Activated naive CD4-positive, alpha-beta T cell treated with anti-CD3 and anti-CD28 coated beads, Interleukin-2, amount 10 ng/mL, durations not matched to agents 7 days and 5 days (primary cell): Measurements from ENCODE around the gene MGST2.
"Not testable (repeated sequence)": the region's sequence is repeated elsewhere in the genome, so short reads cannot be mapped to it uniquely, and the experiment has no call there.

Source experiments
- CTCF ChIA-PET: fragments of 350-600 bp; sonication (Branson Sonifier 250); formaldehyde crosslinking; loops from one replicate; lab custom pipeline; 2021; ENCODE audit warnings: antibody characterized with exemption; lab: Charles Lee
- DNase-seq: peaks from one replicate; pipeline ENCODE4 v3.0.0-alpha.2; 2020
- H3K27ac Mint-ChIP-seq: one replicate; pipeline ENCODE4 v1.8.0; 2021; ENCODE audit warnings: mild to moderate bottlenecking, moderate library complexity, mixed read lengths
- H3K27me3 Mint-ChIP-seq: one replicate; pipeline ENCODE4 v1.8.0; 2021; ENCODE audit warnings: mild to moderate bottlenecking, mixed read lengths
- H3K36me3 Mint-ChIP-seq: one replicate; pipeline ENCODE4 v1.8.0; 2021; ENCODE audit warnings: mixed read lengths
- H3K4me1 Mint-ChIP-seq: one replicate; pipeline ENCODE4 v1.8.0; 2021; ENCODE audit warnings: mixed read lengths
- H3K4me3 Mint-ChIP-seq: one replicate; pipeline ENCODE4 v1.8.0; 2021; ENCODE audit warnings: mild to moderate bottlenecking, moderate library complexity, mixed read lengths
- H3K9me3 Mint-ChIP-seq: one replicate; pipeline ENCODE4 v1.8.0; 2021; ENCODE audit warnings: mixed read lengths

The MGST2 gene

DNA sequence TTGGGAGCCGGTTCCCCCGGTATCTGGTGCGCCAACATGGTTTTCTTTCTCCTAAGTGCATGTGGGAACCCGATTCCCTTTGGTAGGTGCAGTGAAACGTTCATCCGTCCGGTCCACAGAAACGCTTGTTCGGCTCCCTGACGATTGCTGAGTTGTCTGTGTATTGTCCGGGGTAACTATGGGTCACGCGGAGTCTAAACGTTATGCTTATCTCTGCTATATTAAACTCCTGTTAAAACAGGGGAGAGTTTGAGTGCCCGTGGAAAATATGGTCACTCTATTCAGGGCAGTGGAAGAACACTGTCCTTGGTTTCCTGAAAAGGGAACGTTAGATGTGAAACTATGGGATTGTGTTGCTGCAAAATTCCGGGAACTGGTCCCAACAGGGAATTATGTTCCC lies 32.4 kb upstream of the MGST2 start:
- Mint-ChIP-seq H3K27me3 (peaks cover 34% of the 10 kb centered on the region), H3K4me3 (no peak overlapping the region), H3K27ac (no peak overlapping the region), H3K36me3 (no peaks in the 10 kb centered on the region), H3K9me3 (peaks cover 1% of the 10 kb centered on the region), H3K4me1 (no peaks in the 10 kb centered on the region)
- no peak for DNase-seq
- CTCF ChIA-PET, result no interaction called here

DNA sequence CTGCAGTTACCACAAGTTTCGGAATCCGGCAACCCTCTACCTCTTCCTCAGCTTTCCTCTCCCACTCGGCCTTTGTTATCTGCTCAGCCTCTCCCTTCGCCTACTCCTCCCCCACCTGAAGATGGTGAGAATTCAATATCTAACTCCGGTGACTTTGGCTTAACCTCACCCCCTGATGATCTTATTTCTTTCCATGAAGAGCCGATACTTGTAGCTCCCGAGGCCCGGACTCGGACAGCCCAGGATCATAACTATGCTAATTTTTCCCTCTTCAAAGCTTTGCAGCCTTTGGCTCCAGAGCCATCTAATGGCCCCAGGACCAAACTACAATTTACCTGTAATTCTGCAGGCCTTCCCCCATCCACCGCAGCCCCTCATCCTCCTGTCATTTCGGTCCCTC lies 32.0 kb upstream of the MGST2 start:
- no peak for DNase-seq
- Mint-ChIP-seq H3K4me3 (no peak overlapping the region), H3K27ac (no peak overlapping the region), H3K27me3 (peaks cover 31% of the 10 kb centered on the region), H3K36me3 (no peaks in the 10 kb centered on the region), H3K9me3 (peaks cover 4% of the 10 kb centered on the region), H3K4me1 (no peaks in the 10 kb centered on the region)
- CTCF ChIA-PET, result no interaction called here

DNA sequence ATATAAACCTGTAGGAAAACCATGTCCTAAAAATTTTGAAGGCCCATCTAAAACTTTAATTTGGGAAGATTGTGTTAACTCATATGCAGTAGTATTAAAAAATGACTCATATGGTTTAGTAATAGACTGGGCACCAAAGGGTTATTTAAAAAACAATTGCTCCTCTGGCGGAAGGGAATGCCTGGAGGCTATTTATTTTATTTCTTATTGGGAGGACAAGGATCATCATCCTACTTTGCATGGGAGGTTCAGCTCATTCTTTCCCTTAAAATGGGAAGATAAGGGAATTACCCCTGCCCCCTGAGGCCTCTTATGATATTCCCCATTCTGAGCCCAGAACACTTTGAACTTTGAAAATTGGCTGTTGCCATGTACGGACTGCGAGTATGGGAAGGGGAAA lies 29.7 kb upstream of the MGST2 start:
- CTCF ChIA-PET, result no interaction called here
- Mint-ChIP-seq H3K4me1 (no peaks in the 10 kb centered on the region), H3K27me3 (peaks cover 38% of the 10 kb centered on the region), H3K4me3 (no peak overlapping the region), H3K36me3 (no peaks in the 10 kb centered on the region), H3K9me3 (peaks cover 8% of the 10 kb centered on the region), H3K27ac (no peak overlapping the region)
- DNase-seq, result no peak

DNA sequence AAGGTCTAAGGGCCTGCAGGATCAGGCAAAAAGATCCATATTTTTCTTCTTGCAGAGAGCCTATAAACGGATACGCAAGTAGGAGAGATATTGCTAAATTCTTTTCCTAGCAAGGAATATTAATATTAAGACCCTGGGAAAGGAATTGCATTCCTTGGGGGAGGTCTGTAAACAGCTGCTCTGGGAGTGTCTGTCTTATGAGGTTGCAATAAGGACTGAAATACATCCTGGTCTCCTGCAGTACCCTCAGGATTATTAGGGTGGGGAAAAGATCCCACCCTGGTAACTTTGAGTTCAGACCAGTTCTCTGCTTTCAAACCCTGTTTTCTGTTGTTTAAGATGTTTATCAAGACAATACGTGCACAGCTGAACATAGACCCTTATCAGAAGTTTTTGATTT lies 27.3 kb upstream of the MGST2 start:
- CTCF ChIA-PET, result interaction anchor here (1.2 kb wide), 1 partner anchor 35 kb away, joined by 4 read pairs; no protein-coding TSS in a partner anchor
- not testable (repeated sequence) for H3K9me3 Mint-ChIP-seq, DNase-seq, H3K4me3 Mint-ChIP-seq, H3K27ac Mint-ChIP-seq, H3K4me1 Mint-ChIP-seq, H3K36me3 Mint-ChIP-seq
- H3K27me3 Mint-ChIP-seq, result peaks cover 24% of the 10 kb centered on the region

DNA sequence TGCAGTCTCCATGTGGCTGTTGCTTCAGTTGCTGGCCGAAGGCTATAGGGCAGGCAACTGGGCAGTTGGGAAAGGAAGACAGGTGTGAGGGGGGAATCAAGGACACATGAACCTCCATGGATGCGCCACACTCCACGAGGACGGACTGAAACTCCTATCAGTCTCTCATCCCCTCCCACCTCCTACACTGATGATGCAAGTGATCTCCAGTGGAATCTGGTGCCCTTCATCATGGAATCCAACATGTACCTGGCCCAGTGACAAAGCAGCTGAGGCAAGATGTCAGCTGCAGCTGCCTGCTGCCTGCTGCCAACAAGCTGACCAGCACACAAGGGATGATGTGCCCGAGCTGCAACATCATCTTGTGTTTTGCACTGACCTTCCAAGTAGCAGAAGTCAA lies 26.0 kb upstream of the MGST2 start:
- Mint-ChIP-seq H3K4me3 (no peak overlapping the region), H3K27ac (no peak overlapping the region), H3K9me3 (peaks cover 8% of the 10 kb centered on the region), H3K4me1 (no peaks in the 10 kb centered on the region), H3K36me3 (no peaks in the 10 kb centered on the region), H3K27me3 (peaks cover 16% of the 10 kb centered on the region)
- DNase-seq, result no peak
- CTCF ChIA-PET, result interaction anchor here (1.7 kb wide), 1 partner anchor 20 kb away, joined by 6 read pairs; no protein-coding TSS in a partner anchor

GRCh38 chr4:139641218-139641617 lies 24.4 kb upstream of the MGST2 start:
- no peak overlapping the region for H3K27ac Mint-ChIP-seq
- H3K4me1 Mint-ChIP-seq, result no peaks in the 10 kb centered on the region
- peaks cover 16% of the 10 kb centered on the region for H3K27me3 Mint-ChIP-seq
- H3K4me3 Mint-ChIP-seq, result no peak overlapping the region
- CTCF ChIA-PET, result interaction anchor here (1.7 kb wide), 1 partner anchor 22 kb away, joined by 6 read pairs; no protein-coding TSS in a partner anchor
- peaks cover 8% of the 10 kb centered on the region for H3K9me3 Mint-ChIP-seq
- H3K36me3 Mint-ChIP-seq, result no peaks in the 10 kb centered on the region
- DNase-seq, result no peak

DNA sequence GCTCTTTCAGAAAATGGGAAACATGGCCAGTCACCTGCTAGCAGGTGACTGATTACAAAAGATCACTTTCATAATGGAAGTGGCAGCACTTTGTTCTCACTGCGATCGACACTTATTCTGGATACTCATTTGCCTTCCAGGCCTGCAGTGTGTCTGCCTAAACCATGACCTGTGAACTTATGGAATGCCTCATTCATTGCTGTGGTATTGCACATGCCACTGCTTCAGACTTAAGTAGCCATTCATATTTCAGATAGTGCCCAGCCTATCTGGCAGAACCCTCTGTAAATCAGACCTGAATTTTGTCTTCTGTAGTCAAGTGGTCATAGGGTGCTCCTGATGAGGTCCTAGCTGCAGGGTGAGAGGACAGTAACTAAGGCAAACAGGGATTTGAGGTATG lies 23.3 kb upstream of the MGST2 start:
- Mint-ChIP-seq H3K27me3 (peaks cover 16% of the 10 kb centered on the region), H3K36me3 (no peaks in the 10 kb centered on the region)
- CTCF ChIA-PET, result interaction anchor here (0.6 kb wide), 1 partner anchor 16 kb away, joined by 3 read pairs; no protein-coding TSS in a partner anchor

GRCh38 chr4:139643042-139643895 lies 22.4 kb upstream of the MGST2 start:
- Mint-ChIP-seq H3K27ac (no peak overlapping the region), H3K4me1 (no peaks in the 10 kb centered on the region), H3K27me3 (peaks cover 16% of the 10 kb centered on the region), H3K4me3 (no peak overlapping the region), H3K36me3 (no peaks in the 10 kb centered on the region), H3K9me3 (peaks cover 6% of the 10 kb centered on the region)
- CTCF ChIA-PET, result no interaction called here
- DNase-seq, result no peak

More for the DNA sequence above, 23.3 kb upstream of the MGST2 start:
- no peak overlapping the region for H3K27ac Mint-ChIP-seq
- H3K4me3 Mint-ChIP-seq, result no peak overlapping the region
- peaks cover 6% of the 10 kb centered on the region for H3K9me3 Mint-ChIP-seq
- H3K4me1 Mint-ChIP-seq, result no peaks in the 10 kb centered on the region
- no peak for DNase-seq

DNA sequence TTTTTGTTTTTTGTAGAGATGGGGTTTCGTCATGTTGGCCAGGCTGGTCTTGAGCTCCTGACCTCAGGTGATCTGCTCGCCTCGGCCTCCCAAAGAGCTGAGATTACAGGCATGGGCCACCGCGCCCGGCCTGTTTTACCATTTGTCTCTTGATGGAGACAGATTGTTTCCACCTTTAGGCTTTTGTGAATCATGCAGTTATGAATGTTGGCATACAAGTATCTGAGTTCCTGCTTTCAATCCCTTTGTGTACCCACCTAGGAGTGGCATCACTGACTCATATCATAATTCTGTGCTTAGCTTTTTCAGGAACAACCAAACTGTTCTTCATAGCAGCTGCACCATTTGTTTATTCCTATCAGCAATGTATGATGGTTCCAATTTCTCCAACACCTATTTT lies 20.2 kb upstream of the MGST2 start:
- Mint-ChIP-seq H3K9me3 (no peaks in the 10 kb centered on the region), H3K4me1 (no peaks in the 10 kb centered on the region), H3K27ac (no peak overlapping the region), H3K36me3 (no peaks in the 10 kb centered on the region), H3K27me3 (peaks cover 4% of the 10 kb centered on the region), H3K4me3 (no peak overlapping the region)
- DNase-seq, result no peak
- CTCF ChIA-PET, result interaction anchor here (1.2 to 2.9 kb wide), 2 partner anchors 10 to 41 kb away, joined by 3 to 9 read pairs; no protein-coding TSS in a partner anchor

DNA sequence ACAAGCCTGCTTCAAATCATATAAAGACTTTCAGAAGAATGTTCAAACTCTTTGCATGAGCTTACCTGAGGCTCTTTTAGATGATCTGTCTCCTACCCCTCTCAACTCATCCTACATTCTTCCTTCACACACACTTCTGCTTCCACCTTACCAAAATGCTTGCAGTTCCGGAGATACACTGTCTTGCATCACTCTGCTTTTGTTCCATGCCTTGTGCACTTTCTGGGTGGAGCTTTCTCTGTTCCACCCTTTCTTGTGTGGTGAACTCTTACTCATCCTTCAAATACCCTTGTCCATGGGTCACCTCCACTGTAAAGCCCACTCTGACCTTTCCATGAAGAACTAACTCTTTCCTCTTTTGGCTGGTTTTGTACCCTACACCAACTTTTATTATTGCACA lies 18.4 kb upstream of the MGST2 start:
- peaks cover 6% of the 10 kb centered on the region for H3K4me1 Mint-ChIP-seq
- no peaks in the 10 kb centered on the region for H3K36me3 Mint-ChIP-seq
- no peaks in the 10 kb centered on the region for H3K9me3 Mint-ChIP-seq
- CTCF ChIA-PET, result interaction anchor here (1.0 to 2.9 kb wide), 3 partner anchors 10 to 43 kb away, joined by 3 to 9 read pairs (median 3); no protein-coding TSS in a partner anchor
- peaks cover 8% of the 10 kb centered on the region for H3K27me3 Mint-ChIP-seq
- no peak overlapping the region for H3K27ac Mint-ChIP-seq
- H3K4me3 Mint-ChIP-seq, result no peak overlapping the region
- DNase-seq, result no peak

GRCh38 chr4:139647952-139648351 lies 17.7 kb upstream of the MGST2 start:
- CTCF ChIA-PET, result interaction anchor here (1.0 to 11.2 kb wide), 2 partner anchors 30 to 44 kb away, joined by 3 to 165 read pairs; no protein-coding TSS in a partner anchor
- Mint-ChIP-seq H3K27me3 (peaks cover 8% of the 10 kb centered on the region), H3K4me1 (peaks cover 6% of the 10 kb centered on the region), H3K36me3 (no peaks in the 10 kb centered on the region), H3K27ac (no peak overlapping the region), H3K4me3 (no peak overlapping the region), H3K9me3 (no peaks in the 10 kb centered on the region)
- no peak for DNase-seq

GRCh38 chr4:139651282-139652194 lies 14.1 kb upstream of the MGST2 start:
- Mint-ChIP-seq H3K9me3 (no peaks in the 10 kb centered on the region), H3K27me3 (peaks cover 10% of the 10 kb centered on the region), H3K27ac (peak overlapping the region; percentile 4), H3K36me3 (no peaks in the 10 kb centered on the region), H3K4me3 (no peak overlapping the region), H3K4me1 (peaks cover 6% of the 10 kb centered on the region)
- CTCF ChIA-PET, result interaction anchor here (0.6 to 11.2 kb wide), 22 partner anchors 11 to 656 kb away, joined by 3 to 165 read pairs (median 4); no protein-coding TSS in a partner anchor
- peak; percentile 79 for DNase-seq

- Mint-ChIP-seq H3K27me3 (peaks cover 10% of the 10 kb centered on the region), H3K4me3 (no peak overlapping the region), H3K36me3 (no peaks in the 10 kb centered on the region), H3K9me3 (no peaks in the 10 kb centered on the region), H3K27ac (no peak overlapping the region), H3K4me1 (peaks cover 31% of the 10 kb centered on the region)
- no peak for DNase-seq
- CTCF ChIA-PET, result interaction anchor here (1.0 to 11.2 kb wide), 6 partner anchors 12 to 78 kb away, joined by 3 to 165 read pairs (median 36); partner anchors contain the start of gene MGST2
Measured at GRCh38 chr4:139654516-139654915, 11.1 kb upstream of the MGST2 start.

GRCh38 chr4:139655116-139655515 lies 10.5 kb upstream of the MGST2 start:
- no peak overlapping the region for H3K27ac Mint-ChIP-seq
- peaks cover 10% of the 10 kb centered on the region for H3K27me3 Mint-ChIP-seq

More at GRCh38 chr4:139655116-139655515, 10.5 kb upstream of the MGST2 start:
- Mint-ChIP-seq H3K9me3 (no peaks in the 10 kb centered on the region), H3K4me1 (peaks cover 31% of the 10 kb centered on the region), H3K36me3 (no peaks in the 10 kb centered on the region), H3K4me3 (no peak overlapping the region)
- CTCF ChIA-PET, result interaction anchor here (0.6 to 11.2 kb wide), 7 partner anchors 9 to 599 kb away, joined by 3 to 165 read pairs (median 11); partner anchors contain the start of gene MGST2
- peak; percentile 33 for DNase-seq
